GM19043 (cell line): Measurements from ENCODE around the gene LRBA.
"Not testable (repeated sequence)": the region's sequence is repeated elsewhere in the genome, so short reads cannot be mapped to it uniquely, and the experiment has no call there.

Experiments
- ATAC-seq: cut with Tn5 transposase; IDR thresholded peaks from one replicate; pipeline ENCODE4 v1.9.1; 2021; ENCODE audit warnings: low read depth; ENCODE audit not compliant: unreplicated experiment

Gene LRBA

DNA sequence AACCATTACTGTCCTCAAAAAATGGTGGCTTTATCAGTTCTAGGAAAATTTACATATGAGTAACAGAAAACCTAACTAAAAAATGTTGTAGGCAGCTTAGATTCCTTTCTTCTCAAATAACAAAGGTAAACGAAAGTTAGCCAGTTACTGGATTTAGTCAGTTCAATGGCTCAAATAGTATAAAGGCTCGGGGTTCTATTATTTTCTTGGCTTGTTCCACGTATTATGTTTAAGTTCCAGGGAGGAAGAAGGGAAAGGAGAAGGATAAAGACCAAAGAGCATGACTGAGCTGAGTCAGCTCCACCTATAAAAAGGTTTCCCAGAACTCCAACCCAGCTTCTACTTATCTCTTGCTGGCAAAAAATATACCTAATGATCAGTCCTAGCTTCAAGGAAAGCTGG is 474.1 kb downstream of the LRBA start:
- no peak for ATAC-seq

GRCh38 chr4:150540536-150540935 is 474.5 kb downstream of the LRBA start:
- no peak for ATAC-seq

DNA sequence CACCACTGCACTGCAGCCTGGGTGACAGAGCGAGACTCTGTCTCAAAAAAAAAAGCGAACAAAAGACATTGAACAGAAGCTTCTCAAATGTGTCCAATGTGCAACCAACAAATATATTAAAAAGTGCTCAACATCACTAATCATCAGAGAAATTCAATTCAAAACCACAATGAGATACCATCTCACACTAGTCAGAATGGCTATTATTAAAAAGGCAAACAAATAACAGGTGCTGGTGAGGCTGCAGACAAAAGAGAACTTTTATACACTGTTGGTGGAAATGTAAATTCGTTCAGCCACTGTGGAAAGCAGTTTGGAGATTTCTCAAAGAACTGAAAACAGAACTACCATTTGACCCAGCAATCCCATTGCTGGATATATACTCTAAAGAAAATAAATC is 477.2 kb downstream of the LRBA start:
- ATAC-seq, result not testable (repeated sequence)

DNA sequence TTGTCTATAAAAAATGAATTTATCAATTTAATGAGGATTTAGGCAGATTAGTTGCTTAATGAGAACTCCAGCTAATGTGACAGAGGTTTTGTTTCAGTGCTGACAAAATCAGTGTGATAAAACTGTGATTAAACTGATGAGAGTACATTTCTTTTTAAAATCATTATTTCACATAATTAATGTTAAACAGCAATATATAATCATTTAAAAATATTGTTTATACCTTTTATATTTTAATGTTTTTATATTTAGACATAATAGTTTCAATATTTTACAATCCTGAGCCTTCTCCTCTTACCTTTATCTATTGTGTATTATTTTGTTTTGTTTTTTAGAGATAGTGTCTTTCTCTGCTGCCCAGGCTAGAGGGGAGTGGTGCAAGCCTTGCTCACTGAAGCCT is 480.3 kb downstream of the LRBA start:
- ATAC-seq, result no peak

GRCh38 chr4:150533673-150534072 is 481.4 kb downstream of the LRBA start:
- ATAC-seq, result no peak

GRCh38 chr4:150525321-150525868 is 489.7 kb downstream of the LRBA start:
- ATAC-seq, result no peak

- ATAC-seq, result no peak
Observed at GRCh38 chr4:150518559-150518958, 496.5 kb downstream of the LRBA start.

- no peak for ATAC-seq
Observed at GRCh38 chr4:150515135-150515534, 499.9 kb downstream of the LRBA start.

DNA sequence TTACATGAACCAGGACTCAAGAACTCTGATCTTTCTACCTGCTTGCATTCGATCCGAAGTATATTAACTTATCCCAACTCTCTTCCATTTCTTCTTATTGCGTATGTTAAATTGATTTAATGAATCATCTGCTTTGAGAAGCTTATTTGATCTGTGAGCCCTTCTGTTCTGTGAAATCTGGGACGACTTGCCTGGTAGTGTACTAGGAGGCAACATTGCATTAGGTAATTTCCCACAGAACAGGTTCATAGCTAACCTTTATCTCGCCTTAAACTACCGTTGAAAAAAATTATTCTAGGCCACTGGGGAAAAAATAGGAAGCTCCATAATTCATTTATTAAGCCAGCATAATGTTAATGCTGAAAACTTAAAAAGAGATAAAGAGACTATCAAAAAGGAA is 500.4 kb downstream of the LRBA start:
- no peak for ATAC-seq

- no peak for ATAC-seq
Observed at GRCh38 chr4:150510176-150510865, 504.8 kb downstream of the LRBA start.

DNA sequence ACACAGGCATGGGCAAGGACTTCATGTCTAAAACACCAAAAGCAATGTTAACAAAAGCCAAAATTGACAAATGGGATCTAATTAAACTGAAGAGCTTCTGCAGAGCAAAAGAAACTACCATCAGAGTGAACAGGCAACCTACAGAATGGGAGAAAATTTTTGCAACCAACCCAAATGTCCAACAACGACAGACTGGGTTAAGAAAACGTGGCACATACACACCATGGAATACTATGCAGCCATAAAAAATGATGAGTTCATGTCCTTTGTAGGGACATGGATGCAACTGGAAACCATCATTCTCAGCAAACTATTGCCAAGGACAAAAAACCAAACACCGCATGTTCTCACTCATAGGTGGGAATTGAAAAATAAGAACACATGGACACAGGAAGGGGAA is 507.4 kb downstream of the LRBA start:
- not testable (repeated sequence) for ATAC-seq

DNA sequence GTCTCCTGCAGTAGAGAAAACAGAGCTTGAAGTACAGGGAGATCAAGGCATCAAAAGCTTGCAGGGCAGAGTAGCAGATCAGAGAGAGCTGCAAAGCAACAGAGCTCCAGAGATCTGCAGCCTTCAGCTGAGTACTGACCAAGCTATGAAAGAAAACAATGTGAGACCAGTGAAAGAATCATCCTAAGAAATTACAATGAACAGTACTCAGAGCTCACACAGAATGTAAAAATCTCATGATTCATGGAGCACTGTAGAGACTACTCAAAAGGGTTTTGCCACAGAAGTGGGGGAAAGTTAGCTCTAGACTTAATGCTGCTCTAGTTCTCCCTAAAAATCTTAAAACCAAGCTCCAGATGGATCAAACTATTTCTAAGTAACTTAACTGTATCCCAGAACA is 513.1 kb downstream of the LRBA start:
- no peak for ATAC-seq

DNA sequence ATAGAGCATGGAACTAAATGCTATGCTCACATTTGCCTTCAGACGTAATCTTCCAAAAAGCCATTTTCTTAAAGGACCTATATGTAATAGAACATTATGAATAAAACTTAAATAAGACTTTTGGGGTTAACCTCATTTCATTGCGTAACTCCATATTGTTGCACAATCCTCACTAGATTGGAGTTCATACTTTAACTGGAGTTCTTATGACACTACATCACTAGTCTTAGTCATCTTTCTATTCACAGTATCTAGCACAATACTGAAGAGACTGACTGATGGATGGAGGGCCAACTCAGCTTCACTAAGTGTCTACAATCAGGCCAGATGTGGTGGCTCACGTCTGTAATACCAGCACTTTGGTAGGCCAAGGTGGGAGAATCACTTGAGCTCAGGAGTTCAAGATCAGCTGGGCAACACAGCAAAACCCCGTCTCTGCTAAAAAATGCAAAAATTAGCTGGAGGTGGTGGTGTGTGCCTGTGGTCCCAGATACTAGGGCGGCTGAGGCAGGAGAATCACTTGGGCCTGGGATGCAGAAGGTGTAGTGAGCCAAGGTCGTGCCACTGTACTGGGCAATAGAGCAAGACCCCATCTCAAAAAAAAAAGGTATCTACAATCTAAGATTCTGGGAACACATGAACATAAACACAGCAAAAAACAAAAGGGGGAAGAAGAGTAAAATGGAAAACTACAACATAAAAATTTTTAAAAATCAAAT is 513.9 kb downstream of the LRBA start:
- ATAC-seq, result no peak

DNA sequence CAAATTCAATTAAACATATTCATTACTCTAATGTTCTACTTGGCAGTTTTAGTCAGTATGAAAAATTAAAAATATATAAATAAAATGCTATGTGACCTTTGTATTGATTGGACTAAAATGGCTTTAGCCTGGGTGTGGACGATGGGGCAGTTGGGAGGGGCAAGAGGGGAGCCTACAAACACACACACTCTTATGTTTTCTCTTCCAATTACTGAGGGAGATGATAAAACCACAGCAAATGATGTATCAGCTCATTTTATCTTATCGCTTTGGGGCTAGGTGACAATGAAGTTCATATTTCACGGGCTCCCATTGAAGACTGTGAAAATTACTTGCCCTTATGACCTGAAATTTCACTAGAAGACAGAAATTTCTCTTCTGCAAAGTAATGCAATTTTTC is 517.5 kb downstream of the LRBA start:
- no peak for ATAC-seq

- ATAC-seq, result no peak
Observed at GRCh38 chr4:150495550-150495949, 519.5 kb downstream of the LRBA start.

- ATAC-seq, result no peak
Observed at GRCh38 chr4:150493851-150494250, 521.2 kb downstream of the LRBA start.

GRCh38 chr4:150491132-150492049 is 523.7 kb downstream of the LRBA start:
- no peak for ATAC-seq

GRCh38 chr4:150482581-150482980 is 532.5 kb downstream of the LRBA start:
- no peak for ATAC-seq

- no peak for ATAC-seq
Observed at GRCh38 chr4:150479657-150480056, 535.4 kb downstream of the LRBA start.

DNA sequence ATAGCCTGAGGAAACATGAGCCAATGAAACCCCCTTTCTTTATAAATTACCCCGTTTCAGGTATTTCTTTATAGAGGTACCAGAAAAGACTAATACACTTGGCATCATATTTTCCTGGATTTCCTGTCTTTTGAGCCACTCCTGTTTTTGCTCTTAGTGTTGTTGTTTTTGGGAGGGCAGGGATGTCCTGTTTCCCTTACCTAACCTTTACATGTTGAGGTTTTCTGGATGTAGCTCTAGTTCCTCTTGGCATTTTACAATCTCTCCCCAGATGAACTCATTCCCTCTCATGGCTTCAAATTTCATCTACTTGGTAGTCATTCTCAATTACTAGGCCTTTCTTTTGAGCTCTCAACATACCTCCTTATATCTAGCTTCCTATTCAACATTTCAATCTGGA is 537.2 kb downstream of the LRBA start:
- no peak for ATAC-seq

- no peak for ATAC-seq
Observed at GRCh38 chr4:150476776-150477175, 538.3 kb downstream of the LRBA start.
